MM.1S (cell line): Measurements from ENCODE around the gene TEX2.

Experiments used
- CTCF ChIP-seq: fragments of 300-600 bp; sonication (generic); IDR thresholded peaks from 2 replicates; pipeline ENCODE4 v1.5.1; 2016; ENCODE audit warnings: antibody characterized with exemption, low read length, mixed read lengths
- EZH2 ChIP-seq: fragments of 300-600 bp; sonication (generic); optimal IDR thresholded peaks from 2 replicates; pipeline ENCODE3; 2017; ENCODE audit warnings: low read depth, mild to moderate bottlenecking, antibody characterized with exemption, low read length, mixed read lengths
- EZH2phosphoT487 ChIP-seq: fragments of 300-600 bp; sonication (generic); IDR thresholded peaks from 2 replicates; pipeline ENCODE4 v1.6.1; 2018; ENCODE audit warnings: antibody characterized with exemption, low read length

GRCh38 chr17:64148699-64149098 lies 114.4 kb downstream of the TEX2 start:
- TF ChIP-seq CTCF (no peak), EZH2phosphoT487 (no peak), EZH2 (no peak)
